ENCODE results near the gene PRLH. TPM values are rescaled to one million over a fixed set of nuclear protein-coding genes. Genes with fewer than 3 reads are reported as not detected.

PRLH gene
- total and polyA plus RNA-seq, 4 donors = not detected

GRCh38 chr2:237569896-237570295 lies 3.5 kb downstream of the PRLH start:
- 96 to 98% methylated on average over 3 of the region's 3 CpGs for WGBS, 2 donors
- Histone ChIP-seq H3K36me3 (ENCODE audit: control insufficient read depth in 4 of 4, insufficient read depth in 4 of 4, low read length in 4 of 4) (no peaks in the 10 kb centered on the region), H3K4me1 (ENCODE audit: control insufficient read depth in 5 of 5, insufficient read depth in 5 of 5, low read length in 5 of 5) (peaks cover 0 to 8% (median 0%) of the 10 kb centered on the region in 5 donors), H3K27me3 (ENCODE audit: control insufficient read depth in 3 of 3, insufficient read depth in 3 of 3, low read length in 2 of 3) (peaks cover 0 to 2% (median 2%) of the 10 kb centered on the region in 3 donors), H3K9me3 (ENCODE audit: control insufficient read depth in 4 of 4, insufficient read depth in 3 of 4, low read length in 3 of 4) (no peaks in the 10 kb centered on the region), H3K27ac (ENCODE audit: low read depth in 1 of 2, low read length in 1 of 2) (no peak overlapping the region), H3K4me3 (no peak overlapping the region), H3K9ac (ENCODE audit: insufficient read depth in 1 of 2, low read length in 2 of 2) (no peak overlapping the region)
- TF ChIP-seq CTCF (IDR thresholded peaks at IDR 0.05; ENCODE audit: control extremely low read depth, extremely low read depth) = no peak
- ATAC-seq (ENCODE audit: insufficient read depth, low FRiP score) = no peak
- DNase-seq = no peak

- no peak overlapping the region for H3K9ac ChIP-seq (ENCODE audit: insufficient read depth in 1 of 2, low read length in 2 of 2)
- H3K36me3 ChIP-seq (ENCODE audit: control insufficient read depth in 4 of 4, insufficient read depth in 4 of 4, low read length in 4 of 4) = no peaks in the 10 kb centered on the region
- WGBS, 2 donors = 88 to 91% methylated on average over 9 of the region's 9 CpGs
- H3K27me3 ChIP-seq (ENCODE audit: control insufficient read depth in 3 of 3, insufficient read depth in 3 of 3, low read length in 2 of 3) = peaks cover 0 to 2% (median 1%) of the 10 kb centered on the region in 3 donors
- H3K9me3 ChIP-seq (ENCODE audit: control insufficient read depth in 4 of 4, insufficient read depth in 3 of 4, low read length in 3 of 4) = no peaks in the 10 kb centered on the region
- ATAC-seq (ENCODE audit: insufficient read depth, low FRiP score) (no peak), DNase-seq (no peak)
- H3K4me3 ChIP-seq = no peak overlapping the region
- H3K27ac ChIP-seq (ENCODE audit: low read depth in 1 of 2, low read length in 1 of 2) = no peak overlapping the region
- no peak for TF ChIP-seq CTCF (IDR thresholded peaks at IDR 0.05; ENCODE audit: control extremely low read depth, extremely low read depth)
- H3K4me1 ChIP-seq (ENCODE audit: control insufficient read depth in 5 of 5, insufficient read depth in 5 of 5, low read length in 5 of 5) = peaks cover 0 to 9% (median 0%) of the 10 kb centered on the region in 5 donors
Measured at GRCh38 chr2:237570776-237571335, 4.5 kb downstream of the PRLH start.

- no peak for DNase-seq
- no peak for ATAC-seq (ENCODE audit: insufficient read depth, low FRiP score)
- peaks cover 0 to 9% (median 0%) of the 10 kb centered on the region in 5 donors for H3K4me1 ChIP-seq (ENCODE audit: control insufficient read depth in 5 of 5, insufficient read depth in 5 of 5, low read length in 5 of 5)
- H3K27me3 ChIP-seq (ENCODE audit: control insufficient read depth in 3 of 3, insufficient read depth in 3 of 3, low read length in 2 of 3) = no peaks in the 10 kb centered on the region
- no peak overlapping the region for H3K4me3 ChIP-seq
- H3K36me3 ChIP-seq (ENCODE audit: control insufficient read depth in 4 of 4, insufficient read depth in 4 of 4, low read length in 4 of 4) = peaks cover 0 to under 1% (median 0%) of the 10 kb centered on the region in 4 donors
- no peak overlapping the region for H3K27ac ChIP-seq (ENCODE audit: low read depth in 1 of 2, low read length in 1 of 2)
- 85 to 93% methylated on average over 7 of the region's 7 CpGs for WGBS, 2 donors
- no peak for TF ChIP-seq CTCF (IDR thresholded peaks at IDR 0.05; ENCODE audit: control extremely low read depth, extremely low read depth)
- H3K9me3 ChIP-seq (ENCODE audit: control insufficient read depth in 4 of 4, insufficient read depth in 3 of 4, low read length in 3 of 4) = no peaks in the 10 kb centered on the region
- no peak overlapping the region for H3K9ac ChIP-seq (ENCODE audit: insufficient read depth in 1 of 2, low read length in 2 of 2)
Measured at GRCh38 chr2:237571551-237571950, 5.2 kb downstream of the PRLH start.
